BE2C (cell line): ENCODE measurements around the gene DCLK1.

ENCODE experiments used
- DNase-seq: peaks from one replicate; pipeline ENCODE4 v3.0.0-alpha.2; 2020
- H3K27me3 ChIP-seq: fragments of 250-450 bp; sonication (Bioruptor Pico); 2 replicates; pipeline ENCODE4 v1.5.1; 2020; ENCODE audit warnings: mild to moderate bottlenecking
- H3K36me3 ChIP-seq: fragments of 250-450 bp; sonication (Bioruptor Pico); 2 replicates; pipeline ENCODE4 v1.5.1; 2020; ENCODE audit warnings: mild to moderate bottlenecking
- H3K4me1 ChIP-seq: fragments of 250-450 bp; sonication (Bioruptor Pico); 2 replicates; pipeline ENCODE4 v1.5.1; 2020
- H3K4me3 ChIP-seq: 2 replicates; pipeline ENCODE4 v1.5.1; 2011; ENCODE audit warnings: low read depth, low read length
- H3K9me3 ChIP-seq: fragments of 250-450 bp; sonication (Bioruptor Pico); 2 replicates; pipeline ENCODE4 v1.5.1; 2020
- CTCF ChIP-seq: IDR thresholded peaks from 2 replicates; pipeline ENCODE4 v1.5.1; 2012; ENCODE audit warnings: mild to moderate bottlenecking, low read depth, low read length

The DCLK1 gene

DNA sequence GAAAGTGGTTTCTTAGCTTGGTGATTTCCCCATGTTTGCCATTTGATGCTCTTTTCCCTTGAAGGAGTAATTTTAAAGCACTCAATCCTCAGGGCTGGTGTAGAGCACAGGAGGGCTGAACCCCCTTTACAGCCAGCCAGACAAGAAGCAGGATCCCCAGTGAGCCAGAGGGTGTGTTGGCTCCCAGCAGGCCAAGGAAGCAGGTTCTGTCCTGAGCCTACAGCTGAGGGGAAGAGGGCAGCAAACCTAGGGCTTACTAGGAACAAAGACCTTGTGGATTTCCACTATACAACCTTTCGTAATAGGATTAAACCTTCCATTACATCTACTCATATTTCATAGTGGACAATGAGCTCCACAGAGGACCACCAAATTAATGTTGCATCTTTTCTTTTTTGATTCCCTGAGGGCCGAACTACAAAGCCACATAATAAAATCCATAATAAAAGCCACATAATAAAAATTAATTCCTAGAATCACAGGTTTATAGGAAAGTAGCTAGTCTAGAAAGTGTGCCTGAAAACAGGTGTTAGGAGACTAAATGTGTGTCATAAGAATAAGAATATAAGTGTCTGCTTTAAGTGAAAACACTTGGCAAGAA lies 300.2 kb downstream of the DCLK1 start:
- no peak overlapping the region for H3K4me3 ChIP-seq
- TF ChIP-seq CTCF = no peak
- H3K36me3 ChIP-seq = no peaks in the 10 kb centered on the region
- H3K27me3 ChIP-seq = no peaks in the 10 kb centered on the region
- no peaks in the 10 kb centered on the region for H3K4me1 ChIP-seq
- no peak for DNase-seq
- H3K9me3 ChIP-seq = no peaks in the 10 kb centered on the region

DNA sequence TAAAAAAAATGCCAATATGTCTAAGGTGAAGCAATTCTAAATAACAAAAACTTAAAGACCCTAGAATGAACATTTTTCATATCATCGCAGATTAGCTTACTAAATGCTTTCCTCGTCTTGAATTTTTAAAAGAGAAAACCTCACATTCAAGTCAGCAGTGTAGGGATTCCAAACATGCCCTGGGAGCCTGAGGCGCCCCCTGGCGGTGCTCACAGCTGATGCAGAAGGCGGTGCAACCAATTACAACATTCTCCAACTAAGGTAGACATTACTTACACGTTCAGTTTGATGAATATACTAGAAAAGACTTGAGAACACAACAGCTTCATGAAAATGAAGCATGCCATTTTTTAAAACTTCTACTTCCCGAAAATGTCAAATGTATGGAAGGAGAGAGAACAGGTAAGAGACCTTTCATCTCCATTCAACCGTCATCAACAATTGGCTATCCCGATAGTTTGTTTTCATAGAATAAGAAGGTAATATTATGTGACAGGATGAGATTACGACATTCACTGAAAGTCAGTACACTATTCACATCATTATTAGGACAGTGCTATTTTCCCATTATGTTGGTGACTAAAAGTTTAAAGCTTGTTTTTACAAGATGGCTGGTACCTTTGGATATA lies 304.4 kb downstream of the DCLK1 start:
- no peaks in the 10 kb centered on the region for H3K4me1 ChIP-seq
- H3K9me3 ChIP-seq = no peaks in the 10 kb centered on the region
- no peak for DNase-seq
- H3K4me3 ChIP-seq = no peak overlapping the region
- no peaks in the 10 kb centered on the region for H3K27me3 ChIP-seq
- H3K36me3 ChIP-seq = no peaks in the 10 kb centered on the region
- peak; percentile 26; the same call in 1 of the 2 replicates for TF ChIP-seq CTCF

GRCh38 chr13:35824825-35825224 lies 306.4 kb downstream of the DCLK1 start:
- no peak for TF ChIP-seq CTCF
- no peaks in the 10 kb centered on the region for H3K27me3 ChIP-seq
- no peaks in the 10 kb centered on the region for H3K9me3 ChIP-seq
- no peak for DNase-seq
- no peaks in the 10 kb centered on the region for H3K36me3 ChIP-seq
- no peaks in the 10 kb centered on the region for H3K4me1 ChIP-seq
- no peak overlapping the region for H3K4me3 ChIP-seq

GRCh38 chr13:35824395-35824794 lies 306.8 kb downstream of the DCLK1 start:
- DNase-seq = no peak
- no peak for TF ChIP-seq CTCF
- H3K27me3 ChIP-seq = no peaks in the 10 kb centered on the region
- no peaks in the 10 kb centered on the region for H3K9me3 ChIP-seq
- no peaks in the 10 kb centered on the region for H3K36me3 ChIP-seq
- H3K4me3 ChIP-seq = no peak overlapping the region
- H3K4me1 ChIP-seq = no peaks in the 10 kb centered on the region

DNA sequence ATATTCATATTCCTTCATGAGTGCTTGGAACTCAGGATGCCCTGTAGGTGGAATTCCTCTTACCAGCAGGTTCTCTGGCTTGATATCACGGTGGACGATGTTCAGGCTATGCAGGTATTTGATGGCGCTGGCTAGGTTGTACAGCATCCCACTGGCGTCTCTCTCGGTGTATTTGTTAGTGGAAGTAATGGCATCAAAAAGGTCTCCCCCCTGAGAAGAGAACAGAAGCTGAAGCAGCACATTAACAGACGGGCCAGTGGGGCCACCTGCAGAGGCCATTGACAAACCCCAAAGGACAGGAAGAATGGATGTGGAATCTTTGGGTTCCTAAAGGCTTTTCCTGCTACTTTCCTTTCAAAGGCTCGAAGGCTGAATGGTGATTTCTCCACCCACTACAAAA lies 308.5 kb downstream of the DCLK1 start:
- H3K9me3 ChIP-seq = no peaks in the 10 kb centered on the region
- DNase-seq = no peak
- H3K4me1 ChIP-seq = peaks cover 11% of the 10 kb centered on the region
- no peaks in the 10 kb centered on the region for H3K36me3 ChIP-seq
- no peak for TF ChIP-seq CTCF
- no peak overlapping the region for H3K4me3 ChIP-seq
- no peaks in the 10 kb centered on the region for H3K27me3 ChIP-seq

DNA sequence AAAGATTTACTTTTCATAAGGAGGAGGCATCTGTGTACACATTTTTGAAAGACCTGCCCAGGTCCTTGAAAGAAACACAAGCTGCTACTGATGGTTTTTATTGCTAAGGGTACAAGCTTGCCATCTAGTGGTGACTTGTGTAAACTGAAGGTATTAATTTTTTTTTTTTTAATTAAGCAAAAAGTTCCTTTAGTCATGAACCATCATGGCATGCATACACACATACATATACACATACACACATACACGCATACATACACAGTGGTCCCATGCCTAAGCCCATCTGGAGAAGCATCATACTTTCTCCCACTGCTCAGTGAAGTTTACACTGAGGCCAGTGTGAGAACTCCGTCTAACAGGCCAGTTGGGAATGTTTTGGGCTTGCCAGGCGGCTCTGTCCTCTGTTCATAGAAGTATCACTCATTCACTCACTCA lies 312.5 kb downstream of the DCLK1 start:
- H3K4me1 ChIP-seq = peaks cover 19% of the 10 kb centered on the region
- H3K9me3 ChIP-seq = no peaks in the 10 kb centered on the region
- DNase-seq = no peak
- no peaks in the 10 kb centered on the region for H3K27me3 ChIP-seq
- TF ChIP-seq CTCF = peak; percentile 78
- no peaks in the 10 kb centered on the region for H3K36me3 ChIP-seq
- no peak overlapping the region for H3K4me3 ChIP-seq
